Daoy (cell line): ENCODE data around the gene UQCC5. TPM values are rescaled to one million over a fixed set of nuclear protein-coding genes. Genes with fewer than 3 reads are reported as not detected.

Experiments used
- DNase-seq: peaks from one replicate; pipeline ENCODE4 v3.0.0-alpha.2; 2015; ENCODE audit warnings: low read depth
- total RNA-seq: library from RNA; depleted of rRNA; stranded (reverse); fragments of >200 nt; shearing (Covaris generic); gene quantifications from 2 replicates; pipeline ENCODE4 v1.2.3, GENCODE V29; 2014

Gene UQCC5
- total RNA-seq, 1 experiment from 2014 or later = 3.8 TPM

GRCh38 chr3:52503788-52504424 lies 32.5 kb upstream of the UQCC5 start:
- DNase-seq = no peak

GRCh38 chr3:52504977-52505376 lies 31.4 kb upstream of the UQCC5 start:
- DNase-seq = no peak

- DNase-seq = no peak
Observed at GRCh38 chr3:52506266-52506966, 30.0 kb upstream of the UQCC5 start.

- DNase-seq = peak; percentile 80
Observed at GRCh38 chr3:52507359-52507758, 29.0 kb upstream of the UQCC5 start.

DNA sequence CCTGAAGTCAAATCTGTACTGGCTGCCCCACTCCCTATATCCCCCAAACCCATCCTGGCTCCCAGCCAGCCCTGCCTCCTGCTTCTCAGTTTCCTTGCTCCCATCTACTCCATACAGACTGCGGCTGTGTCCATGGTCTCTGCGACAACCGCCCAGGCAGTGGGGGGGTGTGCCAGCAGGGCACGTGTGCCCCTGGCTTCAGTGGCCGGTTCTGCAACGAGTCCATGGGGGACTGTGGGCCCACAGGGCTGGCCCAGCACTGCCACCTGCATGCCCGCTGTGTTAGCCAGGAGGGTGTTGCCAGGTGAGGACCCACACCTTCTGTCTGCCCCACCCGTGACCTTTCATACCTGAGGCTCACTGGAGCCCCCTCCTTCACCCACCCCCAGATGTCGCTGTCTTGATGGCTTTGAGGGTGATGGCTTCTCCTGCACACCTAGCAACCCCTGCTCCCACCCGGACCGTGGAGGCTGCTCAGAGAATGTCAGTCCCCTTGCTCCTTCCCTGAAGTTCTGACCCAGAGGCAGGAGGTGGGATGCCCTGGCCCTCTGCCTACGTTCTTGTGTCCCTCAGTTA lies 26.6 kb upstream of the UQCC5 start:
- DNase-seq = no peak

DNA sequence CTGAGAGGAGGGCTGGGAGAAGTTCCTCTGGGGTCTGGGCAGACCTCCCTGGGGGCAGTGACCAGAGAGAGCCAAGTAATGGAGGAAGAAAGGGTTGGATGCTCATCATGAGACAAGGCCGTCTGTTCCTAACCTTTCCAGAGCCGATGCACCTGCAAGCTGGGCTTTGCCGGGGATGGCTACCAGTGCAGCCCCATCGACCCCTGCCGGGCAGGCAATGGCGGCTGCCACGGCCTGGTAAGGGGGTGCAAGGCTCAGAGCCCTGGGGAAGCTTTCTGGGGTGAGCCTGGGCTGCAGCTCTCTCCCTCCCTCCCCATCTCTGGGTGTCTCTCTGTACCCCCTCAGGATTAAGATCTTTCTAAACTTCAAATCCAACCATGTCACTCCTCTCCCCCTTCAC lies 24.9 kb upstream of the UQCC5 start:
- no peak for DNase-seq

DNA sequence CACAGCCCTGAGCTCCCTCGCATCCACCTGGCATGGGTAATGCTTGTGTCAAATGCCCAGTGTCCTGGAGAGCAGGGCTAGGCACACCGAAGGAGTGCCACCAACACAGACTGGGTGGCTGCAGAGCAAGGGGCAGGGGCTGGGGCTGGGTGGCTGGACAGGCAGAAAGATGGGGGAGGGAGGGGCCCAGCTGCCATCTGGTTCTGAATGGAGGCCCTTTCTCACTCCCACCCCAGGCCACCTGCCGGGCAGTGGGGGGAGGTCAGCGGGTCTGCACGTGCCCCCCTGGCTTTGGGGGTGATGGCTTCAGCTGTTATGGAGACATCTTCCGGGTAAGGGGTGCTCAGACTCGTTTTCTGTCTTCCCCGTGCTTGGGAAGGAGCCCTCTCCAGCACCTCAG lies 24.3 kb upstream of the UQCC5 start:
- DNase-seq = no peak

DNA sequence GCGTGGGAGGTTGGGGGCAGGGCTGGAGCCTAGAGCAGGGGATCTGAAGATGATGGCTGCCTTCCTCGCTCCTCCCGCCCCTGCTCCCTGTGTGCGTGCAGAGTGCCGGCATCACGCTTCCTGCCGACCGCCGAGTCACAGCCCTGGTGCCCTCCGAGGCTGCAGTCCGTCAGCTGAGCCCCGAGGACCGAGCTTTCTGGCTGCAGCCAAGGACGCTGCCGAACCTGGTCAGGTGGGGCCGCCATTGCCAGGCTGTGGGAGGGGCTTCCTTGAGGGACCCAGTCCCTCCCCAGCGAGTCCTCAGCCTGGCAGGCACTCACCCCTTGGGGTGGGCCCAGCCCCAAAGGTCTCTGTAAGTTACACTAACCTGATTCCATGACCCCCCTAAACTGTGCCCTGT lies 23.7 kb upstream of the UQCC5 start:
- no peak for DNase-seq

GRCh38 chr3:52513281-52513680 lies 23.1 kb upstream of the UQCC5 start:
- DNase-seq = no peak

DNA sequence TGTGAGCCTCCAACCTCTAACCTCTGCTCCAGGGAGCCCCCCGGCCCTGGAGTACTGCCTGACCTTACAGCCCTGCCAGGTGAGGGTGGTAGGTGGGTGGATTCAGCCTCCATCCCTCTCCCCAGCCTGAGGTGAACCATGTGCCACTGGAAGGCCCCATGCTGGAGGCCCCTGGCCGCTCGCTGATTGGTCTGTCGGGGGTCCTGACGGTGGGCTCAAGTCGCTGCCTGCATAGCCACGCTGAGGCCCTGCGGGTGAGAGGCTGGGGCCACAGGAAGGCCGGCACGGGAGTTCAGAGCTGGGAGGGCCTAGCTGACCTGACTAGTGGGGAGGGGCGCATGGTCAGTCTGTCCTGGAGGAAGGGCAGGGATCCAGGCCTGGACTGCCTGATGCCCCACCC lies 21.8 kb upstream of the UQCC5 start:
- DNase-seq = no peak

DNA sequence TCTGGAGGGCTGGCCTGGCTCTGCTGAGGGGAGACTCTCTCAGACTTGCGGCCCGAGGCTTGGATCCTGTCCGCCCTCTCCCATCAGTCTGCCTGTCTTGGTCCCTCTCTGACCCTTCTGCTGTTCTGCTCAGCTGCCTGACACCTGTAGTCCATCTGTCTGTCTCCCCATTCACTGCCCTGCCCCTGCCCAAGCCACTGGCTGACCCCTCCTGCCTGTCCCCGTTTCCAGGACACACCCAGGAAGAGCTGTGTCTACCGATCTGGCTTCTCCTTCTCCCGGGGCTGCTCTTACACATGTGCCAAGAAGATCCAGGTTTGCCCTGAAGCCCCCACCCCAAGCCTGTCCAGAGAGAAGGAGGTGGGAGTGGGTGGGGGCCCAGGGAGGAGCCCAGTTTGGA lies 21.2 kb upstream of the UQCC5 start:
- DNase-seq = no peak

DNA sequence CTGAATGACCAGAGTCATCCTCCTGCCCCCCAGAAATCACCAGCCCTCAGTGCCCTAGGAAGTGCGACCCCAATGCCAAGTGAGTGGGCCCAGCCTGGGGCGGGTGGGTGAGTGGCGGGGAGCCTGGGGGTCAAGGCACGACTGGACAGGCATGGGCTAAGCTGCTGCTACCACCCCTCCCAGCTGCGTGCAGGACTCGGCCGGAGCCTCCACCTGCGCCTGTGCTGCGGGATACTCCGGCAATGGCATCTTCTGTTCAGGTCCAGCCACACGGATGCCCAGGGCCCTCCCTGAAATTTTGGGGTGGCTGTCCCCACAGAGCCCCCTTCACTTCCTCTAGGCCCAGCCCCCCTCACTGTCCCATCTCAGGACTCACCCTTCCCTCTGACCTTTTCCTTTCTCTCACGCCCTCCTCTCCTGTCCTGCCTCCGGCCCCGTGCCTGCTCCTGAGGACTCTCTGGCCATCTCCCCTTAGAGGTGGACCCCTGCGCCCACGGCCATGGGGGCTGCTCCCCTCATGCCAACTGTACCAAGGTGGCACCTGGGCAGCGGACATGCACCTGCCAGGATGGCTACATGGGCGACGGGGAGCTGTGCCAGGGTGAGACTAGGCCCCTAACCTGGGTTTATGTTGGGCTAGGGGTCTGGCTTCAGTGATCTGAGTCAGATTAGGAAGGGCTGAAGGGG lies 19.8 kb upstream of the UQCC5 start:
- DNase-seq = no peak

DNA sequence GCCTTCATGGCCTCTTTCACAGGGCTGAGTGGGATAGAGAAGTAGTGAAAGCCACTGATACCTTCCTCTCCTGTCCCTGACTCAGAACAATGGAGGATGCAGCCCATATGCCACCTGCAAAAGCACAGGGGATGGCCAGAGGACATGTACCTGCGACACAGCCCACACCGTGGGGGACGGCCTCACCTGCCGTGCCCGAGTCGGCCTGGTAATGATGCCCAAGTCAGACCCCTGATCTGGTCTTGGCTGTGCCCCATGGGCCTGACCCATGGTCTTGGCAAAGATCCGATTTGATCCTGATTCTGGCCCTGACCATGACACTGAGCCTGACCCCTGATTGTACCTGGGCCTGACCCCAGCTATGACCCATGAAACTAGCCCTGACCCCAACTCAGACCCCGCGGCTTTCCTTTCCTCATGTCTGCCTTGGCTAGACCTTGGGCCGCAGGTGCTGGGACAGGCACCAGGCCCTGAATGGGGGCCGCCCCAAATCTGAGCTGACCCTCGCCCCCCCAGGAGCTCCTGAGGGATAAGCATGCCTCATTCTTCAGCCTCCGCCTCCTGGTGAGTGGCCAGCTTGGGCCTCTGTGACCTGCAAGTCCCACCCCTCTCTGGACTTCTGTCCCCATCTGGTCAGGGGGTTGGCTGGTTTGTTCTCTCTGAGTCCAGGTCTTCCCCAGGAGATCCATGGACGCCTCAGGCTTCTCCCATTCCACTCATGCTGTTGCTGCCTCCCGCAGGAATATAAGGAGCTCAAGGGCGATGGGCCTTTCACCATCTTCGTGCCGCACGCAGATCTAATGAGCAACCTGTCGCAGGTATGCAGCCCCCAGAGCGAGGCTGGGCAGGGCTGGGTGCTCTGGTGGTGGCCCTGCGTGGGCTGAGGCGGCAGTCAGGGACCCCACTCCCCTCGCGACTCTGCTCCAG lies 18.3 kb upstream of the UQCC5 start:
- no peak for DNase-seq

GRCh38 chr3:52518723-52519444 lies 17.5 kb upstream of the UQCC5 start:
- no peak for DNase-seq

- DNase-seq = no peak
Observed at GRCh38 chr3:52519445-52520140, 16.8 kb upstream of the UQCC5 start.

- no peak for DNase-seq
Observed at GRCh38 chr3:52520141-52520667, 16.2 kb upstream of the UQCC5 start.

DNA sequence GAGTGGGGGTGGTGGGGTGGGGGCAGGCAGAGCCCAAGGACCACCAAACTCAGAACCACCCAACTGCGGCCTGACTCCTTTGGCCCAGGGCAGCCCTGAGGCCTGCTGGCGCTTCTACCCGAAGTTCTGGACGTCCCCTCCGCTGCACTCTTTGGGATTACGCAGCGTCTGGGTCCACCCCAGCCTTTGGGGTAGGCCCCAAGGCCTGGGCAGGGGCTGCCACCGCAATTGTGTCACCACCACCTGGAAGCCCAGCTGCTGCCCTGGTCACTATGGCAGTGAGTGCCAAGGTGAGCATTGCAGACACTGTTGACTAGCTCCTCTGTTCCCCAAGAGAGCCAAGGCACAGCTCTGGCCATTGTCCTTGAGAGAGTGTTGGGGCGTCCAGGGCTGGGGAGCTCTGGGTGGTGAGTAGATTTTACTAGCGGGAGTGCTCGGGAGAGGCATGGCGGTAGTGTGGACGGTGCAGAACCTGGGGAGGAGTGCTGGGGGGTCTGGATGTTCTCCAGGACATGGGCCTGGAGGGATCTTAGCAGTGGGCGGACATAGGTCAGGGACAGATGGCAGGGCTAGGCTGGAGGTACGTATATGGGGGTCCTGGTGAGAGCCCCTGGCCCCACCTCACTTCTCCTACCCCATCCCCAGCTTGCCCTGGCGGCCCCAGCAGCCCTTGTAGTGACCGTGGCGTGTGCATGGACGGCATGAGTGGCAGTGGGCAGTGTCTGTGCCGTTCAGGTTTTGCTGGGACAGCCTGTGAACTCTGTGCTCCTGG lies 15.5 kb upstream of the UQCC5 start:
- no peak for DNase-seq

GRCh38 chr3:52521488-52521824 lies 14.9 kb upstream of the UQCC5 start:
- DNase-seq = no peak

- no peak for DNase-seq
Observed at GRCh38 chr3:52521881-52522650, 14.3 kb upstream of the UQCC5 start.
